HG03135 (cell line): Measurements from ENCODE around the gene UBP1.
"Not testable (repeated sequence)": the region's sequence is repeated elsewhere in the genome, so short reads cannot be mapped to it uniquely, and the experiment has no call there.

Experiments used
- ATAC-seq: cut with Tn5 transposase; IDR thresholded peaks from one replicate; pipeline ENCODE4 v1.9.1; 2021; ENCODE audit warnings: mild to moderate bottlenecking, moderate library complexity; ENCODE audit not compliant: unreplicated experiment

Gene UBP1

DNA sequence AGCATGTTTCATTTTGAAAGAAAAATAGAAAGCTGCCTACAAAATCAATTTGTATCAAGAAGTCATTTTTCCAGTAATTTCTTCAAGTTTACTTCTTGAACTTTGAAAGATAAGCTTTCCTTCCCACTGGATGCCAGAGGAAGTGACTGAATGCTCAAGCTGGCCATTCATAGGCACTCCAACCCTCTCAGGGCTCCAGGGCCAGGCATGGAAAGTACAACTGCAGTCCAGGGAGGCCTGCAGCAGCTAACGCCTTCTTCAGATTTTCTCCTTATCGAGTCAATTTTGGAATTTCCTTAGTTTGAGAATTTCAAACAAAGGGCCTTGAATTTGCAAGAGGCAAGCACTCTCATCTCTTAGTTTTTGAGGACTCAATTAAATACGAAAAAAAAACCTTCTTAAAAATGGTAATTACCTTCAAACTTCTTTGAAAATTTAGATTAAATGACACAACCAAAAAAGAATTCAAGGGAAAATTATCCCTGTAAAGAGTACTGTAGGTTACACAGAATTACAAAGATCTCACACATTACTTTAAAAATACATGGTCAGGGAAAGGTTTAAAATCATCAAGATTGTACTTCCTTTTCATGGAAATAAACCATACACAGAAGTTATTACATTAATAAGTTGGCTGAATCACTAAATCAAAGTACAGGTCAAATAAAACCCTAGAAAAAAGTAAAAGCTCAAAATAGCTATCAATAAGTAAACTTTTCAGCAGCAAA, 2.5 kb downstream of the UBP1 start:
- ATAC-seq, result no peak

DNA sequence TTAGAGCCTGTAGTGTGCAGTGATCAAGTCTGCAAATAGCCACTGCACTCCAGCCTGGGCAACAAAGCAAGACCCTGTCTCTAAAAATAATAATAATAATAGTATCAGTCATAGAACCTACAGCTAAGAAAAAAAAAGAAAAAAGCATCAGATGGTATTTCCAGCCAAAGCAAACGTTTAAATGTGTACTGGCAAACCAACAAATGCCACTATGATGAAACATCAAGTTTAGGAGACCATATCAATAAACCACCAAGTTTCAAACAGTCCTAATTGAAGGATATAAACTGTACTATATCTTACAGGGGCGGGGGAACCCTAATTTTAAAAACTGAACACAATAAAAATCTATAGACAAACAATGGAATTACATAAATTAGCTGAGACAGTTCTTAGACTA, 6.4 kb downstream of the UBP1 start:
- no peak for ATAC-seq

DNA sequence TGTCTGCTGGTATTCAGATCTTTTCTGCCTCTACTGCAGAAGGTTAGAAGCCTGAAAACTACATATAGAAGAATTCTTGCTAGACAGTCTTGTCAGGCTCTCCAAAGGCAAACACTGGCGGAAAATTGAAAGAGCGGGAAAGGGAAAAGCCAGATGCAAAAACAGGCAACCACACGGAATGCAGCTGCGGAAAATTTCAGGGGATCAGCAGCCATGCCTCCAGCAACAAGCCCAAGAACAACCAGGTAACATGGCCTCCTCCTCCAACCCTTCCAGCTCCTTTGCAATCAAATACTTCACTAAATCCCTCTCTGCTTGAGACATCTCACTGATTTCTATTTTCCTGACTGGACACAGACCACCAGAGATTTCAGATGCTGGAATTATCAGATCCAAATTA, 9.6 kb downstream of the UBP1 start:
- ATAC-seq, result no peak

DNA sequence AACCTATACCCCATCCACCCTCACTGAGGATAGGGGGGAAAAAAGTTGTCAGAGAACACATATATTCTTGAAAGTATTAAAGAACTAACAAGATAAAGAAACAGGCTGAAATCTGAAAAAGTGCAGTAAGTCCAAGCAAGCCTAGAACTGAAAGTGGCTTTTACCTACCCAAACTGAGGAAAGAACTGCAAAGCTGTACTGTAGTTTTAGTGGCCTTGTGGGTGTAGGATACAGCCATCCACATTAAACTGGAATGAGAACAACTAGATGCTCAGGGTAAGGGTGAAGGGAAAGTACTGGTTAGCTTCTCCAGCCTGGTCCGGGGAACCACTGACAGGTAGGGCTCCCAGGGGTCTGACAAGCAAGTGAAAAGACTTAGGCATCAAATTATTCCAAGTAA, 10.1 kb downstream of the UBP1 start:
- no peak for ATAC-seq

DNA sequence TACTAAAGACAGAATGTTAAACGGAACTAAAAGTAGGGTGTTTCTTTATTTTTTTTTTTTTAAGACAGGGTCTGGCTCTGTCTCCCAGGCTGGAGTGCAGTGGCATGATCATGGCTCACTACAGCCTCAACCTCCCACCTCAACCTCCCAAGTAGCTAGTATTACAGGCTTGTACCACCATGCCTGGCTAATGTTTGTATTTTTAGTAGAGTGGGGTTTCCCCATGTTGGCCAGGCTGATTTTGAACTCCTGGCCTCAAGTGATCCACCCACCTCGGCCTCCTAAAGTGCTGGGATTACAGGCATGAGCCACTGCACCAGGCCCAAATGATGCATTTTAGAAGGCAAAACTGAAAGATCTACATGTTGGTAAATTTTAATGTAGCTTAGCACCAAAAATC, 10.9 kb downstream of the UBP1 start:
- not testable (repeated sequence) for ATAC-seq

DNA sequence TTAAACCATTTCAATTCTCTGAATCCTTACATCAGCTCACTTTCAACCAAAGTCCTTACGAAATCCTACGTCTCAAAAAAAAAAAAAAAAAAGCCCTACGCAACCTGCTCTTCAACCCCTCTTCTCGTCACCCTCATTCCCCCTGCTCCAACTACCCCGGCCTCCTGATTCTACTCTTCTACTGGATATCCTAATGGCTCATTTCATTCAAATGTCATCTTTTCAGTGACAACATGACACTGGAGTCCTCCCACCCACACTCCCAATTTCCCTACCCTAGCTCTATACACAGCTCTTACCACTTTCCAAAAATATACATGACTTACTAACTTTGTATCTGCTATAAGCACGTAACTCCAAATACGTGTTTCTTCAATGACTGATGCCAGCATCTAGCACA, 11.5 kb downstream of the UBP1 start:
- ATAC-seq, result no peak

DNA sequence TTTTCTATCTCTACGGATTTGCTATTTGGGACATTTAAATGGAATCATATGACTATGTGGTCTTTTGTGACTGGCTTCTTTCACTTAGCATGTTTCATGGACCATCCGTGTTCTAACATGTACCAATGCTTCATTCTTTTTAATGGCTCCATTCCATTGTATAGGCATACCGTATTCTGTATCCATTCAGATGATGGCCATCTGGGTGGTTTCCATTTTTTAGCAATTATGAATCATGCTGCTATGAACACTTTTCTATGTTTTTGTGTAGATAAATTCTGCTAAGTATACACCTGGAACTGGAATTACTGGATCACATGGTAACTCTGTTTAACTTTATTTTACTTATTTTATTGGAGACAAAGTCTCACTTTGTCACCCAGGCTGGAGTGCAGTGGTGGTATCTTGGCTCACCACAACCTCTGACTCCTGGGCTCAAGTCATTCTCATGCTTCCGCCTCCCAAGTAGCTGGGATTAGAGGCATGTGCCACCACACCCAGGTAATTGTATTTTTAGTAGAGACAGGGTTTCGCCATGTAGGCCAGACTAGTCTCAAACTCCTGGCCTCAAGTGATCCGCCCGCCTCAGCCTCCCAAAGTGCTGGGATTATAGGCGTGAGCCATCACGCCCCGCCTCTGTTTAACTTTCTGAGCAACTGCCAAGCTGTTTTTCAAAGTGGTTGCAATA, 13.4 kb downstream of the UBP1 start:
- ATAC-seq, result no peak

DNA sequence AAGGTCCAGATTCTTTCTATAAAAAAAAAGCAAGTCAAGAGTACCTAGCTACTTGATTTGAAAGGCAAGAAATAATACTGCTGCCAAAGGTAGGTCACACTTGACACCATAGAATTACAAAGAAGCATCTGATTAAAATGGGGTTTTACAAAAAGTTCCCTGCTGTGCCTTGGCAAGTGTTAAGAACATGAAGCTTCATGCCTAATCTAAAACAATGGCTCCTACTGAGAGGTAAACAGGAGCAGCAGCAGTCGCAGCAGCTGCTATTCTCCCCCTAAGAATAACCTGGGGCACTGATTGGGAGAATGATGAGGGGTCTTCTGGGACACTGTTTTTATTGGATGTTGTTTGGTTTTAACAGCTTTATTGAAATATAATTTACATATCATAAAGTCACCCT, 14.1 kb downstream of the UBP1 start:
- ATAC-seq, result no peak

DNA sequence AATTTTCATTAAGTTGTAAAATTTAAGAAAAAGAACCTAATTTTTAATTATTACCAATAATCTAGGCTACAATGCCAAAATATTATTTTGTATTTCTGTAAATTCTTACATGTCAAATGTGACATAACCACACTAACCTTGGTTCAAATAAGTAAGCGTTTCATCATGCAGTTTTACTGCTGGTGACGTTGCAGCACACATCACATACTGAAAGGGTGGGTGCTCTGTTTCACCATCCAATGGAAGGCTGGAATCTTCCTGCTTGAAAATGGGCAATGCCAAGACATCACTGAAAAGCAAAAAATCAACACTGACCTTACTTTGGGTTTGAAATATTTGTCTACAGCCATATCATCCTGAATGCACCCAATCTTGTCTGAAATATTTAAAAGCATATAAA, 14.8 kb downstream of the UBP1 start:
- no peak for ATAC-seq

DNA sequence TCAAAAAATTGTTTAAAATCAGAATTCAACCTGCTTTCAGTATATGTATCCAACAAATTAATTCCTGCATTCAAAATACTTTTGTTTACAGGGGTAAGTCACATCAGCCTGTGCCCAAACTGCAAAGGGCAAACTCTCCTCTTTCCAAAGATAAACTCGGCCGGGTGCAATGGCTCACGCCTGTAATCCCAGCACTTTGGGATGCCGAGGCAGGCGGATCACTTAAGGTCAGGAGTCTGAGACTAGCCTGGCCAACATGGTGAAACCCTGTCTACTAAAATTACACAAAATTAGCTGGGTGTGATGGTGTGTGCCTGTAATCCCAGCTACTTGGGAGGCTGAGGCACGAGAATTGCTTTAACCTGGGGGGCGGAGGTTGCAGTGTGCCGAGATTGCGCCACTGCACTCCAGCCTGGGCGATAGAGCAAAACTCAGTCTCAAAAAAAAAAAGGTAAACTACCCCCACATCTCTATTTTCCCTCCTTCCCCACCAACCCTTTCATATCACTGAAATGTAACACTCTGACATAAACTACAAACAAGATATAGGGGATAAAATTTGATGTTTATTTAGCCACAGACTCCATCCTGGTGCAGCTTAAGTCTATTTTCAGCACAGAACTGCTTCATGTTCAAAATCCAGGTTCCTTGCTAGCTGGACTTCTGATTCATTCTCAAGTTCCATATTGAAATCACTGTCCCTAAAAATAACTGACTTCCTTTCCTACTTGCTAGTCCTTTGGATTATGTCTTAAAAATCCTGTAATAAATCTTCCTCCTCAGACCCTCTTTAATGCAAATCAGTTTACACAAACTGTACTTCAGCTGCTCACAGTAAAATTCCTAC, 15.4 kb downstream of the UBP1 start:
- no peak for ATAC-seq

DNA sequence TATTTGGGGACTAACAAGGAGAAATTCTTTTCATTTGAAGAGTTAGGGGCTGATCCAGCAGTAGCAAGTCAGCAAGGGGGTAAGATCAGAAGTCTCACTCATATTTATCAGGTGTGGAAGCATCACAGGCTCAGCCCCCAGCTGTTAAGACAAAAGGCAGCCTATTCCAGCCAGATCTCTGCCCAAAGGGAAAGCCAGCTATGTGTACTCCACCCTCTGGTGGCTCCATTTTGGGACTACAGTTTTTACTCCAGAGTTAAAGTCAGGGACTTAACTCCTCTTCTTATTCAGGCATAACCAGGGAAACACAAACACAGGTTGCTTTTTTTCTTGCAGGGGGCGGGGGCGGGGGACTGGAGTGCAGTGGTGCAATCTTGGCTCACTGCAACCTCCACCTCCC, 19.2 kb downstream of the UBP1 start:
- no peak for ATAC-seq

DNA sequence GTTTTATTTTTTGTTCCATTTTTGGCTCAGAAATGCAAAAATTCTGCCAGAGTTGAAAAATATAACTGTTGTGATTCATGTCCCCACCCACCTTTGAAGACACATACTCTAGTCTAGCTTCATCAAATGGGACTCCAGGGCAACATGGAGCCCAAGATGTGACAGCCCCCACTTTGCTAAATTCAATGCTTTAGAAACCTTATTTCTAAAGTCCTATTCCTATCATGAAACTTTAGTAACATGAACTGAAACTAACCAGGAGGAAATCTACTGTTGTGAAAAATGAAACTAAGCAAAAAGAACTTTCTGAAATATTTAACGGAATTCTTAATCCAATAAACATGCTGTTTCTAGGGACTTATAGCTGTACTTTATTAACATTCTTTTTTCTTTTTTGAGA, 20.3 kb downstream of the UBP1 start:
- no peak for ATAC-seq

DNA sequence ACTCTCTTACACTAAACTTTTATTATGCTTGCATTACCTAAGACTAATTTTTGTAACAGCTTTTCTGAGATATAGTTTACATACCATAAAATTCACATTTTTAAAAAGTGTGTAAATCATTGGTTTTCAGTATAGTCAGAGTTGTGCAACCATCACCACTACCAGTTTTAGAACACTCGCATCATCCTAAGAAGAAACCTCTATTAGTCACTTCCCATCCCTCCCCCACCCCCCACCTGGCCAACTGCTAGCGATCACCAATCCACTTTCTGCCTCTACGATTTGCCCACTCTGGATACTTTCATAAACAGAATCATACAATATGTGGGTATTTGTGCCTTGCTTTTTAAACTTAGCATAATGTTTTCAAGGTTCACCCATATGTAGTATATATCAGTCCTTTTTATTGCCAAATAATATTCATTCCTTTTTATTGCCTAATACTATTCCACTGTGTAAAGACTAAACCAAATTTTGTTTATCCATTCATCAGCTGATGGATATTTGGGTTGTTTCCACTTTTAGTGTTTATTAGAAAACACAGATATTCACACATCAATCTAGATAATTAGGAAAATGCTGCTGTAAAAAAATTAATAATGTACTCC, 23.0 kb downstream of the UBP1 start:
- no peak for ATAC-seq

DNA sequence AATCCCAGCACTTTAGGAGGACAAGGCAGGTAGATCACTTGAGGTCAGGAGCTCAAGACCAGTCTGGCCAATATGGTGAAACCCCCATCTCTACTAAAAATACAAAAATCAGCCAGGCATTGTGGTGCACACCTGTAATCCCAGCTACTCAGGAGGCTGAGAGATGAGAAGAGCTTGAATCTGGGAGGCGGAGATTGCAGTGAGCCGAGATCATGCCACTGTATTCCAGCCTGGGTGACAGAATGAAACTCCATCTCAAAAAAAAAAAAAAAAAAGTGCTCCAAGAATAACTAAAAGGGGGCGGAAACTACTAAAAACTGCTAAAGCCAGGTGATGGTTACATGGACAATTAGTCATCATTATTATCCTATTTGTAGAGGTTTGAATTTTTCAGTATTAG, 29.4 kb downstream of the UBP1 start:
- not testable (repeated sequence) for ATAC-seq

DNA sequence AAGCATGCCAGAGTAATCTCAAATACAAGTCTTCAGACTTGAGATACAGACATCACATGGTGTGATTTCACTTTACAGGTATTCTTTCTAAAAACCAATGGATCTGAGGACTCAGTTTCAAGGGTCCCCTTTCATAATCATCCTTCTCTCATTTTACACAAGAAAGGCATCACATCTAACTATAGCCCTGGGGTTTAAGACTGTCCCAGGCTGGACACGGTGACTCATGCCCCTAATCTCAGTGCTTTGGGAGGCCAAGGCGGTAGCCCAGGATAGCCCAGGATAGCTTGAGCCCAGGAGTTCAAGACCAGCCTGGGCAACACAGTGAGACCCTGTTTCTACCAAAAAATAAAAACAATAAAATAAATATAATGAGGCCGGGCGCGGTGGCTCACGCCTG, 36.4 kb downstream of the UBP1 start:
- no peak for ATAC-seq

DNA sequence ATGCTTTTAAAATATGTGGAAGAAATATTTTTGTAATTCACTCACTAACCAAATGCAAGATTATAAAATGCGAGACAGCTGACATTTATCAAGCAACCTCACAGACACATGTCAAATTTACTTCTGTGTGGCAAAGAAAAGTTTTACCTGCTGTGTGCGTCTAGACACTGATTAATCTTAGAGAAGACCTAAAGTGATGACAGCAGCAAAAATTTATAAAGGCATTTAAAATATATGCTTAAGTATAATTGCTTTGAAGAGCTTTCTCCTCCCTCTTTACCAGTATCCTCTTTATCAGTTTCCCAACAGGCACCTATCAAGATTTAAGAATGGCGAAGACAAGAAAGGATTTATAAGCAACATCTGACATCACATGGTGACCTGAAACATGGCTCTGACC, 37.3 kb downstream of the UBP1 start:
- no peak for ATAC-seq

DNA sequence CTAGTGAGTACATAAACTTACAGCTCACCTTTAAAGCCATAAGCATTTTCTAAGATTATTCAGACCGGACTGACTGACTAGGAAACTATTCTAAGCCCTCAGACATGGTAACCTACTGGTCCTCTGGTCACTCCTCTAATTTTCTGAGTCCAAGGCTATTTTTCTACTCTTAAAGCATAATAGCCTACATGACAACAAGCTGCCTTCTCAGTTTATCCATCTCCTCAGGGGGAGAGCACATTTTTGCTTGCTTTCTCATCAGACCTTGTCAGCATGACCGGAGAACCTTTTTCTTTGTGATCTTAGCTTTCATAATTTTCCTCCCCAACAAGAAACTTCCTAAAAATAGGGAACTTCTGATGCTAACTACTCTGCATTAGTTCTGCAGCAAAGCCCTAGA, 38.4 kb downstream of the UBP1 start:
- ATAC-seq, result no peak

DNA sequence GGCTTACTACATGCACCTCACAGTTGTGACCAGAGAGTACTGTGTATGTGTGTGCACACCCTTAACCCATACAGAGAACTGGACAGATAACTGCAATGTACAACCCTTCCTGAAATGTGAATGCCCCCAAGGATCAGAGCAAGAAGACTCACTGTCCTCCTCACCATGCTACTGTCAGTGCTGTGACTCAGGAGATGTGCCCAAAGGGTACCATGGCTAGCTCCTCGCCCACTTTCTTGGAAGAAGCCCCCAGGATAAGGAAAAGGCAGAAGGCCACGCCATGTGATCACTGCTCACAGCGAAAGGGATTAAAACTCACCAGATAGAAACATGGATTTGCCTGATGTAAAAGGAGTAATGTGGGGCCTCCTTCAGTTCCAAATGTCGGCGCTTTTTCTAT, 41.8 kb downstream of the UBP1 start:
- no peak for ATAC-seq

DNA sequence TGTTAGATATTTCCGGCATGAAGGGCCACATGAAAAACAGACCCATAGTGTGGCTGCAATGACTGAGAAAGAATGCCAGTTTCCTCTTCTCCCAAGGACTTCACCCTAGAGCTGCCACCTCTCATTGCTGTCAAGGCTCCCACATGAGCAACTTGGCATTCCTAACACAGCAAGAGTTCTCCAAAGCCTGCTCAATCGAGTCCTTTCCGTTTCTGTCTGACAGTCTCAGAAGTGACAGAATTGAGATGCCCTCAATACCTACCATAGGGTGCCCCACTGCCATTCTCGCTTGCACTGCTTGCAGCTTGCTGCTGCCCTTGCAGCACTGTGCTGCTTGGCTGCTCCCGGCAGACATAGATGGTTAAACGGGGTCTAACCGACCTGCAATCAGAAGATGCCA, 44.3 kb downstream of the UBP1 start:
- ATAC-seq, result no peak

DNA sequence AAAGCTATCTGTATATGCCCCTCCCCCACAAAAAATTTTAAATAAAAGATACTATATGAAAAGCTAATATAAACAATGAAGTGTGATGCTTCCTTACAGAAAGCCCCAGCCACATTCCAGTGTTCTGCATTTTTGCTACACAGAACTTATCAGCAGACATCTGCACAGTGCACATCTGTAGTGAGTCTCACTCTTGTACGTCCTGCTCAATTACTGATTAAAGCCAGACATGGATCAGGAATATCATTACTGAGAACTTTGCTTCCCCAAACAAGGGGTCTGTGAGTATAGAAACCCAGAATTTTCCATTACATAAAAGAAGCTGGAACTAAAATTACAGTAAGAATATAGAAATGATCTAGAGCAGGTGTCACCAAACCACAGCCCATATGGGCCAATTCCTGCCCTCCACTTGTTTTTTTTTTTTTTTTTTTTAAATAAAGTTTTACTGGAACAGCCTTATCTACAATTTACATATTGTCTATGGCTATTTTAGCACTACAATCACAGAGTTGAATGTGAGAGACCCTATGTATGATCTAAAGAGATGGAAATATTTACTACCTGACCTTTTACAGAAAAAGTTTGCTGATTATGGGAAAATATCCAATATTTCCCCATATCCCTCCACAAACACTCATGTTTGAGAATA, 45.7 kb downstream of the UBP1 start:
- no peak for ATAC-seq

DNA sequence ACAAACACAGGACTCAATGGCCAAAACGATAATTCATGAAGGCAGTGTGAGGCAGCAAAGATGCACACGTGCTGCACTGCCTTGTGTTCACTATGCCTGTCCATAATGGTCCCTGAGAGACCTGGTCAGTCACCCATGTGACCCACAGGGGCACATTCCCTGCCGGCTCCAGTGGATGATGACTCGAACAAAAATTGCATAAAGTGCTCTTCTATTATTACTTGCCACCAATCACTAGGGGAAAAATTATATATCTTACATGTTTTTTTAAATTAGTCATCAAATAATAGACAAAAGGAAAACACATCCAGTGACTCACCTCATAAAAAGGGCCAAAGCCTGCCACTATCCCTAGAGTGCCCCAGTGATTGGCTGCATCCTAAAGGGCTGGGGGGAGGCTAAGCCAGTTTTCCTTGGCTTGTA, 47.5 kb downstream of the UBP1 start:
- ATAC-seq, result no peak
